Endothelial cell (in vitro differentiated cells): Measurements from ENCODE around the gene SLC15A1. TPM values are rescaled to one million over a fixed set of nuclear protein-coding genes. Genes with fewer than 3 reads are reported as not detected.

Experiments
- DNase-seq: peaks from one replicate; pipeline ENCODE4 v3.0.0; 2021; ENCODE audit warnings: low spot score
- H3K27ac Mint-ChIP-seq: one replicate; pipeline ENCODE4 v1.8.0; 2021; ENCODE audit warnings: mixed read lengths, inconsistent platforms; ENCODE audit not compliant: unreplicated experiment
- H3K27me3 Mint-ChIP-seq: one replicate; pipeline ENCODE4 v1.8.0; 2021; ENCODE audit warnings: mild to moderate bottlenecking, moderate library complexity, mixed read lengths, inconsistent platforms; ENCODE audit not compliant: unreplicated experiment
- H3K36me3 Mint-ChIP-seq: one replicate; pipeline ENCODE4 v1.8.0; 2021; ENCODE audit warnings: mild to moderate bottlenecking, low read depth, mixed read lengths, inconsistent platforms; ENCODE audit not compliant: unreplicated experiment
- H3K4me1 Mint-ChIP-seq: one replicate; pipeline ENCODE4 v1.8.0; 2021; ENCODE audit warnings: mild to moderate bottlenecking, mixed read lengths, inconsistent platforms; ENCODE audit not compliant: unreplicated experiment
- H3K4me3 Mint-ChIP-seq: one replicate; pipeline ENCODE4 v1.8.0; 2021; ENCODE audit warnings: mild to moderate bottlenecking, mixed read lengths, inconsistent platforms; ENCODE audit not compliant: unreplicated experiment
- H3K9me3 Mint-ChIP-seq: one replicate; pipeline ENCODE4 v1.8.0; 2021; ENCODE audit warnings: mixed read lengths, inconsistent platforms; ENCODE audit not compliant: unreplicated experiment
- total RNA-seq: library from RNA; stranded (reverse); fragmentation: NEBNext Ultra II Directional; extraction: Animal tissue kit (Norgen Biotek cat#: 25700); gene quantifications from one replicate; pipeline ENCODE4 v1.2.1, GENCODE V29; 2021; ENCODE audit not compliant: unreplicated experiment
- TF ChIP-seq, protein P1 (sequence below): fragments of 200-600 bp; sonication (generic); IDR thresholded peaks from one replicate; pipeline ENCODE4 v1.5.0; 2021; ENCODE audit warnings: antibody characterized with exemption; ENCODE audit not compliant: unreplicated experiment

Gene SLC15A1
- total RNA-seq, 1 donor from 2014 or later, result 0.10 TPM

DNA sequence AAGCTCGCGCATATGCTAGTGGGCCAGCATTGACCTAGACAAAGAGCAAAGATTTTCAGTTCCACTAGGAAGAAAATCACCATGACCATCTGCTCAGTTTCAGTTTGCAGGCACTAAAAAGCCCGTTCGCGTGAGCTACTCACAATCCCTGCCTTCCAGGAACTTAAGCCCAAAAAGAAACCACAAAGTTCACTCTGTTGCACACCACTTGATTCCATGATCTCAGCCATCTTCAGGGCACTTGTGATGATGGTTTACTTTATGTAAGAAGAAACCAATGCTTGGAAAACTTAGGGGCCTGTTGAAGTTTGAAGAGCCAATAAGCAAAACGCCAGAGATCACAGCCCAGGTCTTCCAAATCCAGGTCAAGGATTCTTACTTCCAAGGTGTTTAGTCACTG is 45.0 kb upstream of the SLC15A1 start:
- Mint-ChIP-seq H3K36me3 (peaks cover 62% of the 10 kb centered on the region), H3K4me3 (no peak overlapping the region), H3K27ac (no peak overlapping the region), H3K27me3 (peaks cover 3% of the 10 kb centered on the region), H3K9me3 (no peaks in the 10 kb centered on the region), H3K4me1 (no peaks in the 10 kb centered on the region)
- no peak for DNase-seq
- TF ChIP-seq, protein P1, sequence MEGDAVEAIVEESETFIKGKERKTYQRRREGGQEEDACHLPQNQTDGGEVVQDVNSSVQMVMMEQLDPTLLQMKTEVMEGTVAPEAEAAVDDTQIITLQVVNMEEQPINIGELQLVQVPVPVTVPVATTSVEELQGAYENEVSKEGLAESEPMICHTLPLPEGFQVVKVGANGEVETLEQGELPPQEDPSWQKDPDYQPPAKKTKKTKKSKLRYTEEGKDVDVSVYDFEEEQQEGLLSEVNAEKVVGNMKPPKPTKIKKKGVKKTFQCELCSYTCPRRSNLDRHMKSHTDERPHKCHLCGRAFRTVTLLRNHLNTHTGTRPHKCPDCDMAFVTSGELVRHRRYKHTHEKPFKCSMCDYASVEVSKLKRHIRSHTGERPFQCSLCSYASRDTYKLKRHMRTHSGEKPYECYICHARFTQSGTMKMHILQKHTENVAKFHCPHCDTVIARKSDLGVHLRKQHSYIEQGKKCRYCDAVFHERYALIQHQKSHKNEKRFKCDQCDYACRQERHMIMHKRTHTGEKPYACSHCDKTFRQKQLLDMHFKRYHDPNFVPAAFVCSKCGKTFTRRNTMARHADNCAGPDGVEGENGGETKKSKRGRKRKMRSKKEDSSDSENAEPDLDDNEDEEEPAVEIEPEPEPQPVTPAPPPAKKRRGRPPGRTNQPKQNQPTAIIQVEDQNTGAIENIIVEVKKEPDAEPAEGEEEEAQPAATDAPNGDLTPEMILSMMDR, result no peak

DNA sequence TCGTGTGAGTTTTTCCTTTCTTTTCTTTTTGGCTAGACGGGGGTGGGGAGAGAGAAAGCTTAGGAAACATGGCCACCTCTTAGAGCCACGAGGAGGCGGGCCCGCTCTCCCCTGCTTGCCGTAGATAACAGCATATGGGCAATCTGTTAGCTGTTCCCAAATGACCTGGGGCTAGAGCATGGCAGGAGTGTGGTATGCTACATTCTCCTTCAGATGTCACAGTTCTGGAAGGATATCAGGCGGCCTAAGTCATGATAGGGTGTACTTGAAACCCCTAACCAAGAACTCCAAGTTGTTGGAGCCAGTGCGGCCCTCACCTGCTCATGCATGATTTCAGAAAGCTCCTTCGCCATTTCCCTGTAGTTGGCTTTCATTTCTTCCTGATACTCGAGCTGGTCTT is 44.3 kb upstream of the SLC15A1 start:
- Mint-ChIP-seq H3K27ac (no peak overlapping the region), H3K4me1 (no peaks in the 10 kb centered on the region), H3K27me3 (peaks cover 1% of the 10 kb centered on the region), H3K36me3 (peaks cover 66% of the 10 kb centered on the region), H3K9me3 (no peaks in the 10 kb centered on the region), H3K4me3 (no peak overlapping the region)
- no peak for DNase-seq
- TF ChIP-seq, protein P1, result no peak

DNA sequence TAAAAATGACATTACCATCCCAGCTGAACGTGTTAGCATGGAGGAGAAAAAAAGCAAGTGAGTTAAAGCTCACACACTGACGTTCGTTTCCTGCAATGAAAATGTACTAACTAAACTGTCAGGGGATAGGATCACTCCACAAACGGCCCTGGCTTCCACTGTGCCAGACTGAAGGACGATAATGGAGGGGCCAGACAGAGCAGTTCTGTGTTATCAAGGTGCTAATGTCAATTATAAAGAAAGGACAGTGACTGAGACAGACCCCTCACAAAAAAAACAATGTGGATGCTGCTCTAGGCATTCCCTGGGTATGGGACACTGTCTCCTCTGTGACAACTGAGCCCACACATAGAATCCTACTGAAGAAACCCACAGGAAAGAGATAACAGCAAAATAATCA is 43.7 kb upstream of the SLC15A1 start:
- Mint-ChIP-seq H3K4me3 (no peak overlapping the region), H3K27me3 (peaks cover 1% of the 10 kb centered on the region), H3K9me3 (no peaks in the 10 kb centered on the region), H3K4me1 (no peaks in the 10 kb centered on the region), H3K27ac (no peak overlapping the region), H3K36me3 (peaks cover 66% of the 10 kb centered on the region)
- DNase-seq, result no peak
- TF ChIP-seq, protein P1, result no peak

DNA sequence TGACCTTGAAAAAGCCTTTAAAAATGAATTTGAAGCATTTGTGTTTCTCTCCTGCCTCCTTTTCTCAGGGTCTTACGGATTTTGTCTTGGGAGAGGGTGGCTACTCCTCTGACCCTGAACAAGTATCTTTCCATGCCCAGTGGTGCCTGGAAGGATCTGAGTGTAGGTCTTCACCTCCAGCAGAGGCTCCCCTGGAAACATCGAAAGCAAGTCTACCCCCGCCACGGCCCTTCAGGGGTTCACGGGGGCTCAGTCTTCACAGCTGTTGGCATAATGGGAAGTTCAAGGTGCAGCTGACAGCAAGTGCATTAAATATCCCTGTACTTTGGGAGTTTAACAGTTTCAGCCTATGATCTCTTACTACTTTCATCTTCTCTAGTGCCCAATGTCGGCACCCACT is 42.7 kb upstream of the SLC15A1 start:
- no peak for DNase-seq
- TF ChIP-seq, protein P1, result no peak
- H3K4me1 Mint-ChIP-seq, result no peaks in the 10 kb centered on the region
- peaks cover under 1% of the 10 kb centered on the region for H3K27me3 Mint-ChIP-seq
- no peaks in the 10 kb centered on the region for H3K9me3 Mint-ChIP-seq
- H3K4me3 Mint-ChIP-seq, result peak overlapping the region; percentile 49
- H3K27ac Mint-ChIP-seq, result no peak overlapping the region
- H3K36me3 Mint-ChIP-seq, result peaks cover 66% of the 10 kb centered on the region

DNA sequence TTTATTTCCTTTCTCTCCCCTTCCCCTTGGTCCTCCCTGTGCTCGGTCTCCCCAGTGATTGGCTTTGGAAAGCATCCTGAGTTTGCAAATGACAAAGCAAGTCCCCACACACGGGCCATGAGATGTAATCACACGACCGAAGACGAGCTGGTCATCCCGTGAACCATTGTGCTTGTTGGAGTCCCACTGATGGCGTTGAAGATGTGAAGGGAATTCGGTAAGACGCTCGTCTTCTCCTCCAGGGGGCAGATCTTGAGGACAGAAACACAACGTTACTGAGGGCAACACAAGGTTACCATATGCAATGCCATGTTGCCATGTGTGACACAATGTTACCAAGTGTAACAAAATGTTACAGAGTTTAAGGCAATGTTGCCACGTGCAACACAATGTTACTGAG is 42.0 kb upstream of the SLC15A1 start:
- Mint-ChIP-seq H3K27ac (no peak overlapping the region), H3K36me3 (peaks cover 66% of the 10 kb centered on the region), H3K9me3 (no peaks in the 10 kb centered on the region), H3K4me1 (no peaks in the 10 kb centered on the region), H3K27me3 (no peaks in the 10 kb centered on the region), H3K4me3 (peak overlapping the region; percentile 76)
- TF ChIP-seq, protein P1, result no peak
- DNase-seq, result no peak
